Activated CD4-positive, alpha-beta T cell treated with anti-CD3 and anti-CD28 coated beads, Interleukin-2, amount 50 U/mL, for 24 hours (primary cell): ENCODE results near the gene KLHL18.
A peak's percentile ranks its signal among the peaks of the same experiment; 100 is the strongest.
"Not testable (repeated sequence)": the region's sequence is repeated elsewhere in the genome, so short reads cannot be mapped to it uniquely, and the experiment has no call there.

Source experiments
- DNase-seq, 2 donors: peaks; one replicate each; pipeline ENCODE4 v3.0.0-alpha.2; 2020; ENCODE audit warnings: low read depth in 1 of 2, low spot score in 1 of 2

KLHL18 gene

DNA sequence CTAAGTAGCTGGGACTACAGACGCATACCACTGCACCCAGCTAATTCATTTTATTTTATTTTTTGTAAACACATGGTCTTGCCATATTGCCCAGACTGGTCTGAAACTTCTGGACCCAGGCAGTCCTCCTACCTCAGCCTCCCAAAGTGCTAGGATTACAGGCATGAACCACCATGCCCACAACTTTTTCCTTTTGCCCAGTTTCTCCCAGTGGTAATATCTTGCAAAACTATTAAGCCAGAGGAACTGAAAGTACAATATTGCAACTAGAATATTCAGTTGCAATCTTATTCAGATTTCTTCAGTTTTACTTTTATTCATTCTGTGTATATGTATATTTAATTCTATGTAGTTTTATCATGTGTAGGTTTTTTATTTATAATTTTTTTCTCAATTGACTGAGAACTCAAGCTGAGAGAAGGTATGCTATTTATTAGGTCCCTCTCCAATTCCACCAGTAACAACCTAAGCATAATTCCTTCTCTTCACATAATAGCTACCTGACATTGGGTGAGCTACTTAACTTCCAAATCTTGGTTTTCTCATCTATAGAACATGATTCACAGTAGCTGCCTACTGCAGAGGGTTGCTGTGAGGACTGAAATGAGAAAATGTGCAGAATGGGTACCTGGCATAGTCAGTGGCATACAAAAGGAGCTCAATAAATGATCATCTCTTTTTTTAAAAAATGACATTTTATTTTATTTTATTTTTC lies 30.8 kb downstream of the KLHL18 start:
- DNase-seq: no peak

DNA sequence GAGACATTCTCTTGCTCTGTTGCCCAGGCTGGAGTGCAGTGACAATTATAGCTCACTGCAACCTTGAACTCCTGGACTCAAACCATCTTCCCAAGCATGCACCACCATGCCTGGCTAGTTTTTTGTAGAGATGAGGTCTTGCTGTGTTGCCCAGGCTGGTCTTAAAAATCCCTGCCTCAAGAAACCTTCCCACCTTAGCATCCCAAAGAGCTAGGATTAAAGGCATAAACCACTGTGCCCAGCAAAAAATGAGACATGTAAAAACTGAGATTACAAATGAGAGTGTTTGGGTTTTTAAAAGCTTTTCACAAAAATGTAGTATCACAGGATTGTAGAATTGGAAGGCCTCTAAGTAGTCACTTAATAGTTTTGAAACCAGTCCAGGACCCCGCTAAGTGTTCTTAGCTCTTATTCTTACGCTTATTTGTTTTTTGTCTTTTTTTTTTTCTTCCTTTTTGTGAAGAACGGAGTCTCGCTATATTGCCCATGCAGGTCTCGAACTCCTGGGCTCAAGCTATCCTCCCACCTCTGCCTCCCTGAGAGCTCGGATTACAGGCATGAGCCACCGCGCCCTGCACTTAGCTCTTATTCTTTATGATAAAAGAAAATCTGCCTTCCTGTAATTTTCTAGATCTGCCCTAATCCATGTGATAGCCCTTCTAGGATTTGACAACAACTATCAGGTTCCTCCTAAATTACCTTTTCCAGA lies 31.5 kb downstream of the KLHL18 start:
- DNase-seq: no peak

DNA sequence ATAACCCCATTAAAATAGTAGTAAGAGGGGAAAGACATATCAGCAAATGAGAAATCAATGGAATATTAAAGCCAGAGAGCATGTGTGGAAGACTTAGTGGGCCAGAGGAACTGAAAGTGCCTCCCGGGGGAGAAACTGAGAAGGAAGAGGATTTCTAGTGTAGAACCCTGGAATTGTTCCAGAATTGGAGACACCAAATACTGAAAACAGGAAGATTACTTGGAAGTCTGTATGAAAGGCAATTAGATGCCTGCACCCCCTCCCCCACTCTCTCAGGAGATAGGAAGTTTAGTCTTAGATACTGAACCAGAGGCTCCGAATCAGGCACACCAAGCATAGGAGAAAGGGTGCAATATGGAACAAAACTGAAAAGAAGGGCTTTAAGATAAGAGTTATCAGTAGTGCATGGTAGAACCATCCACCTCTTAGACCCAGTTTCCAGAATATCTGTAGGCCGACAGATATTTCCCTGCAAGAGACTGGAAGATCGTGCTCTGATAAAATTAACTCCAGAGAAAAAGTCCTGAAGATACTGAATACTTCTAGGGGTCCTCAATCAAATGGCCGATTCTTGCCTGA lies 32.4 kb downstream of the KLHL18 start:
- DNase-seq: no peak

DNA sequence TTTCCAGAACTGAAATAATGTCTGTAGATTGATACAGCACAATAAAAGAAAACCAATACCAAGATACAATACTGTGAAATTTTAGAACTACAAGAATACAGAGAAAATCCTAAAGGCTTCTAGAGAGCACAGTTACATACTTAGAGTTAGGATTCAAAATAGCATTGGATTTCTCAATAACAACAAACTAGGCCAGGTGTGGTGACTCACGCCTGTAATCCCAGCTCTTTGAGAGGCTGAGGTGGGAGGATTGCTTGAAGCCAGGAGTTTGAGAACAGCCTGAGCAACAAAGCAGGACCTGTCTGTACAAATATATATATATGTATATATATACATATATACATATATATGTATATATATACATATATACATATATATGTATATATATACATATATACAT lies 33.4 kb downstream of the KLHL18 start:
- not testable (repeated sequence) for DNase-seq

DNA sequence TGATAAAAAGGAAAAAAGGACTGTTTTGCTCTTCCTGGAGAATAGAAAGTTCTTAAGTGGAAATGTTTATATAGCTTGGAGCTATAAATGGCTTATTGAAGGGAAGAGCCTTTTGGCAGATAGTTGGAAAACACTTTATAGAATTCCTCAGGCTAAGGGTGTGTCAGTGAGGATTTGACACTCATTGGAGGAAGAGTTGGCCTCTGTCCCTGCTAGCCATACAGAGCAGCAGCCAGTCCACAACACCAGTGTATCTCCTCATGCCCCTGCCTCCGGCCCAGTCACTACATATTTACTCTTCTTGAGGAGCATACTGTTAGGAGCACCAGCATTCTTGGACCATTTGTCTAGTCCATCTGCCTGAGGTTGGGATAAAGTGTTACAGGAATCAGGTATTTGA lies 36.2 kb downstream of the KLHL18 start:
- DNase-seq: no peak

DNA sequence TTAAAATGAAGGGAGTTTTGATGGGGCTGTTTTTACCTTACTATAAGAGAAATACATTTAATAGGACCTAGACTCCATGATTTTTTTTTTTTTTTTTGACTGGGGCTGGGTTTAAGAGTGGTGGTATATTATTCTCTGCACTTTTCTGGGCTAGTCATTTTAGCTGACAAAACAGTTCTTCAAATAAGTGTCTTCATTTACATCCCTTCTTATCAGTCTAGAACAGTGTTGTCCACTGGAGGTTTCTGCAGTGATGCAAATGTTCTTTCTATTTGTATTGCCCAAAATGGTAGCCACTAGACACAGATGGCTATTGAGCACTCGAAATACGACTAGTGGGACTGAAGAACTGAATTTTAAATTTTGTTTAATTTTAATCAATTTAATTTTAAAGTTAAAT lies 37.2 kb downstream of the KLHL18 start:
- no peak for DNase-seq

DNA sequence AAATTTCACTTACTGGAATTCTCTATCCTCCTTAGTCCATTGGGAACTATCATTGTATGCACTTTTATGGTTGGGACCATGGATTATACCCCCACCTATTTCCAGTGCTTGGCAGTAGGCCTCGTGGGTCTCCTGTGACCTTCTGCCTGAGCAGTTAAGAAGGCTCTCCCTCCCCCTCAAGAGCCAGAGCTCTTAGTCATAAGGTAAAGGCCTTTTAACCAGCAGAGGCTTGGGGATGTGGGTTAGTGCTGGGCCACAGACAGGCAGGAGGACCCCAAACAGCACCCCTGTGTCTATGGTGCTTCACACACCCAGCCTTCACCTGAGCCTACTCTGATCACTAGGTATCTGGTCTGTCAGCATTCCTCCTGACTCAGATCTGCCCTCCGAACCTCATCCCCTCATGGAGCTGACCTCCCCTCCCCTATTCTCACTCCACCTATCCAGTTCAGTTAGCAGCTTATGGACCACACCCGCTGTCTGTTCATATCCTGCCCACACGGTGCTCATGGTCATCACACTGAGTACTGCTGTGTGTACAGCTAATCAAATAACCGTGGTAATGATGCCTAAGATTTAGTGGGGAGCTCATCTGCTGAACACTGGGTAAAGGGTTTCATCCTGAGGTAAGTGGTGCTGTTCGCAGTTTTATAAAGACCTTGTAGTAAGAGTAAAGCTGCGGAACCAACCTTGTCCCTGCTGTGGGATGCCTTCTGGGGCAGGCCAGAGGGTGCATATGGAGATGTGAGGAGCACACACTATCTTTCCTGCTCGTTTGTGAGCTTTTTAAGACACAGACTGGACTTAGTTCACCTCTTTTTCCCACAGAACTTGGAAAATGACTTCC lies 40.9 kb downstream of the KLHL18 start:
- DNase-seq: no peak

DNA sequence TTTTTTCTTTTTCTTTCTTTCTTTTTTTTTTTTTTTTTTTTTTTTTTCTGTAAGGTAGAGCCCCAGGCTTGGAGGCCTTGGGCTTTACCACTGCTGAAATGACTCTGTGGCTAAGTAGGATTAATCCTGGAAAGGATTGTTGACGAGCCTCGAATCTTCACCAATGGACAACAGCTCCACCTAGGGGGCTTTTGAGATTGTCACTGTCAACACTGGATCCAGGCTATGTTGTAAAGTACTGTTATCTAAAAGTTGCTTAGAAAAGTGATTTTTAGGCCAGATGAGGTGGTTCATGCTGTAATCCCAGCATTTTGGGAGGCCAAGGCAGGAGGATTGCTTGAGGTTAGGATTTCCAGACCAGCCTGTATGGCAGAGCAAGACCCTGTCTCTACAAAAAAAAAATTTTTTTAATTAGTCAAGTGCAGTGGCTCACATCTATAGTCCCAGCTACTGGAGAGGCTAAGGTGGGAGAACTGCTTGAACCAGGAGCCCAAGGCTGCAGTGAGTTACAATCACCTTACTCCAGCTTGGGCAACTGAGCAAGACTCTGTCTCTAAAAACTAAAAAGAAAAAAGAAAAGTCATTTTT lies 41.6 kb downstream of the KLHL18 start:
- DNase-seq: peak in 1 of 2 donors; percentile 25

DNA sequence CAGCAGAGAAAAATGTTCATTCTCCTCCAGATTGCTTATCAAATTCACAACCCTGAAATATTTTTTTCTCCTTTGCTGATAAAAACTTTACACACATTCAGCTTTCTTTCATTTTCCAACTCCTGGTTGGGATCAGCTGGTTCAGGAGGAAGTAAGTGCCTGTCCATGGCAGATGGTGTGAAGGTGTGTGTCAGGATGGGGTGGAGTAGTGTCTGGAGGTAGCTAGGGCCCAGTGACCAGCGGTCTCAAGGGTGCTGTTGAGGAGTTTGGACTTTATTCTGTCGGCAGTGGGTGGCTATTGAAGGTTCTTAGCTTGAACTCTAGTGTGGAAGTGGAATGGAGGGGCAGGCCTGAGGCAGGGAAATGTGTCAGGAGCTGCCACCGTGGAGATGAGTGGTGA lies 51.2 kb downstream of the KLHL18 start:
- no peak for DNase-seq

DNA sequence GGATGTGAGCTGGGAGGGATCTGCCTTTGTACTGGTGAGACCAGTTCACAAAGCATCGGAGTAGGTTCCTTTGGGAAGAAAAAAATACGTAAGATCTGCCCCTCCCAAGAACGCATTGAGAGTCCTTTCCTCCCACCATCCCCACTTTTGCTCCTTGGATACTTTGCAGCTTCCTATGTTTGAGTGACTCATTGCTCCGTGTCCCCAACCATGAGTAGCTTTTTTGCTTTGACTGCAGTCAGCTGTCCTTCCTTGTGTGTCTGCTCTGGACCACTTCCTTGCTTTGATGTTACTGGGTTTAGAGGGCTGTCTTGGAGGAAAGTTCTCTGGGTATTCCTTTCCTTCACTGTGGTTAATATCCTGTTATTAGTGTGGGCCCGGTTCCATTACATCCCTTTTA lies 54.9 kb downstream of the KLHL18 start:
- DNase-seq: no peak

DNA sequence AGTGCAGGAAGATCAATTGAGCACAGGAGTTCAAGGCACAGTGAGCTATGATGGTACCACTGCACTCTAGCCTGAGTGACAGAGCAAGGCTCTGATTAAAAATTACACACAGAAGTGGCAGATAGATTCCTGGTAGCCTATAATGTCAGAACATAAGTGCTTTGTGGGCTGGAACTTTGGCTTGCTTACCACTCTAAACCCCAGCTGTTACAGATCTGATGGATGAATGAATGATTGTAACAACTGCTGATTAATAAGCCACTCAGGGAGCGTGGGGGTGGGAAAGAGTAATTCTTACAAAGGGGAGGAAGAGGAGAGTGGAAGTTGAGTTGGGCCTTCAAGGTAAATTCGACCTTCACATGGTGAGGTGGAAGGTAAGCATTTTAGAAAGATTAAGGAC lies 57.2 kb downstream of the KLHL18 start:
- DNase-seq: no peak

DNA sequence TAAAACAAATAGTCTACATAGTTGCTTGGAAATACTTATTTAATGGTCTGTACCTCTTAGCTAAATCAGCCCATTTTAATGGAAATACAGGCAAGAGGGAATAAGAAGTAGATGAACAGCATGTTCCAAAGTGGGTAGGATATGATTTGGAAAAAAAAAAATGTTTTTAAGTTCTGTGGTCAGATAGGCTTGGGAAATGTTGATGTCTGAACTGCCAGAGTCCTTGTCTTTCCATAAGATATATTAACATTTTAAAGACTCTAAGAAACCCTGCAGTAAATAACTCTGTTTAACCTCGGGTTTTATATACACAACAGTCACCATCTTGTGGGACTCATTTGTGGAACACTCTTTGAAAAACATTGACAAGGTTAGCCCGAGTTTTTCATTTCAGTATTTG lies 58.1 kb downstream of the KLHL18 start:
- DNase-seq: no peak

DNA sequence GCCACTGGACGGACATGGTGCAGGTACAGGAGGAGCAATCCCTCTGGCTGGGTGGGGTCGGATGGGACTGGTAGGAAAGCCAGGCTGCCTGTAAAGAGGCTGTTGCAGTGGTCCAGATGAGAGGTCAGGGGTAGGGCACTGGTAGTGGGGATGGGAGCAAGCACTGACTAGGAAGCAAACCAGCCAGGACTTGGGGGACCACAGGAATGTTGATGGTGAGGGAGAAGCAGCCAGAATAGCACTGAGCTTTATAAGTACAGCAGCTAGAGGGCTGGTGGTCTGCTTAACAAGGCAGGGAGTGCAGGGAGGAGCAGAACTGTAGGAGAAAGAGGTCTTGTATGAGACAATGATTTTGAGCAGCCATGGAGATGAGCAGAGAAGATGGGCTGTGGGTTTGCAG lies 59.4 kb downstream of the KLHL18 start:
- DNase-seq: no peak

DNA sequence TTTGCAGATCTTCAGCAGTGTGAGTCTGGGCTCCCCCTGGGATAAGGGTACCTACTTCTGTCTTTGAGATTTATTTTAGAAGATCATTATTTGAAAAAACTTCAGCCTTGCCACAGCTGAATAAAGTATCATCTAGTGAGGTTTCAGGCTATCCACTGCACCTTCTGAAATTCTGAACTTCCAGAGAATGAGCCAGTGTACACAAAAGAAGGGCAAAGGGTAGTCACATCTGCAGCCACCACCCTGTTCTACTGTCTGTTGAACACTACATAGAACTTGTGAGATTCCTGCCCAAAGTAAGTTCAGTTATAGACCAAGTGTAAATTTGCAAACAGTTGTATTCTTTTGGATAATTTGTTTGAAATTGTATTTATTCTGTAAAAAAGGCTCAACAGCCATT lies 60.1 kb downstream of the KLHL18 start:
- DNase-seq: no peak

DNA sequence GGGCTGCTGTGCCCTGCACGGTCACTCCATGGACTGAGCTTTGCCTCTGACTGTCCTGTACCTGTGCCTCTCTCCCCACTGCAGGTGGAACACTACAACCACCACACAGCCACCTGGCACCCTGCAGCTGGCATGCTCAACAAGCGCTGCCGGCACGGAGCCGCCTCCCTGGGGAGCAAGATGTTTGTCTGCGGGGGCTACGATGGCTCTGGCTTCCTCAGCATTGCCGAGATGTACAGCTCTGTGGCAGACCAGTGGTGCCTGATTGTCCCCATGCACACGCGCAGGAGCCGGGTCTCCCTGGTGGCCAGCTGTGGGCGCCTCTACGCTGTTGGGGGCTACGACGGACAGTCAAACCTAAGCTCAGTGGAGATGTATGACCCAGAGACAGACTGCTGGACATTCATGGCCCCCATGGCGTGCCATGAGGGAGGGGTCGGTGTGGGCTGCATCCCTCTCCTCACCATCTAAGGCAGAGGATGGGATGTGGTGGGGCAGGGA lies 60.8 kb downstream of the KLHL18 start:
- DNase-seq: no peak

DNA sequence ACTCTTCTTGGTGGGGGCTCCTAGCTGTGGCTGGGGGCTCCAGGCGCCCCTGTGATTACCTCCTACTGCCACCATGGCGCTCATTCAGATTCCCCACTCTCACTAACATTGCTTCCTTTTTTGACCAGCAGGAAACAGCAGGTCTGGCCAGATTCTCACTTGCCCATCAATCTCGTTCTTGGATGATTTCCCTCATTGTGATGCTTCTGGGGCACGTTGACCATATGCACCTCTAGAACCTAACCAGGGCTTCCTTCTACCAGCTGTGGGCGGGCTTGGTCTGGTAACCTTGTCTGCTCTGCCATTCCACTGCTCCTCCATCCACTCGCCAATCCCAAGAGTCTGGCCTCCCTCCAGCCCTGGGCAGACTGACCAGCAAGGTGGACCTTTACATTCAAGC lies 62.2 kb downstream of the KLHL18 start:
- no peak for DNase-seq

DNA sequence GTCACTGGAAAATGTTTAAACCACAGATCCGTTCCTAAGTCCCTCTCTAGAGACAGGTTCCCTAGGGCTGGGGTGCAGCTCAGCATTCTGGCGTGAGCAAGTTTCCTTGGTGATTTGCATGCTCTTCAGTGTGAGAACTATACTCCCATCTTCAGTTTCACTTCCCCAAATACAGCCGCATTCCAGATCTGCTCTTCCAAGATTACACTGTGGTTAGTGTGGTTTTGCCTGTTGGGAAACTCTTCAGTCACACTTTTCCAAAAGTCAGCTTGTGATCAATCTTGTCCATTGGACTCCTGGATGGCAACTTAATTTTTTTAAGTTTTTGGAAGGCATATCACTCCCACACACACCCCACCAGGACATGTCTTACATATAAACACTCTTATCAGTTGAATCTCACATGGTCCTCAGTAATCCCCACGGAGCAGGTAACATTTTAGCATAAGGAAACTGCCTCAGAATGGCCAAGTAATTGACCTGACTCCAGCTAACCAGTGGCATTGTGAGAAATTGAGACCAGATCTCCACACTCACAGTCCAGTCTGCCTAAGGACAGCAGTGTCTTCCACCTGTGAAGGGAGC lies 64.6 kb downstream of the KLHL18 start:
- no peak for DNase-seq

DNA sequence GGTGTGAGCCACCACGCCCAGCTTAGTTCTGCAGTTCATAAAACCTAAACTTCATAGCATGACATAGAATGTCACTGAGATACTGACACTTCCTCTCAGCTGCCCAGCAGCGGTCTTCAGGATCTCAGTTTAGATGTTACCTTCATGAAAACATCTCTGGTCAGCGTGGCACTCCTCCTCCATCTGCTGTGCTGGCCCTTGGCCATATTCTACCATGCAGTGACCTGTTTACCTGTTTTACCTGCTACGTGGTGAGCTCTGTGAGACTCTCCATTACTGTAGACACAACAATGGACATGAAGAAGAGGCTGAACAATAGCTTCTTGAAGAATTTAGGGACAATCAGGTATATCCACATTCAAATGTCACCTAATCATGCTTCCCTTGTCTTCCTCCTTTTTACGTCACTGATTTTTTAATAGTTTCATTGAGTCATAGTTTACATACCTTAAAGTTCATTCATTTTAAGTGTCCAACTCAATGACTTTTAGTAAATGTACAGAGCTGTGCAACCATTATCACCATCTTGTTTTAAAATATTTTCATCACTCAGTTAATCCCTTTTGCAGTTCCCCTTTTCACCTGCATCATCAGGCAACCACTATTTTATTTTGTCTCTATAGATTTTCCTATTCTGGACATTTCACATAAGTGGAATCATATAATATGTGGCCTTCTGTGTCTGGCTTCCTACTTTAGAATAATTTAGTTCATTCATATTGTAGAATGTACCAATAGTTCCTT lies 65.8 kb downstream of the KLHL18 start:
- no peak for DNase-seq

DNA sequence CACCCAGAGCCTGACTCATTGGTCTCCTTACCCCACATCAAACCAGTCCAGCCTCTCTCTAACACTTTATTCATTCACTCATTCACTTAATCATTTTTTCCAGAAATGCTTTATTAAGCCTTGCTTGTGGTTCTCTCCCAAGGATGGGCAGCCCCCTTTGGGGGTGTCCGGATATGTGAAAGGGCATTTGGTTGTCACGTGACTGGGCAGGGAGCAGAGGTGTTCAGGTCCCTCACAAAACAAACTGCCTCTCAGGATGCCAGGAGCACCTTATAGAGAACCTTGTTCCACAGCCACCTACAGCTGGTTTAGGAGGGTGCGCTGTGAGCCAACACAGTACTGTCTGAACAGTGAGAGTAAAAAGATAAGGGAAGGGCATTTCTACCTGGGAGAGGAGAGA lies 72.3 kb downstream of the KLHL18 start:
- no peak for DNase-seq

DNA sequence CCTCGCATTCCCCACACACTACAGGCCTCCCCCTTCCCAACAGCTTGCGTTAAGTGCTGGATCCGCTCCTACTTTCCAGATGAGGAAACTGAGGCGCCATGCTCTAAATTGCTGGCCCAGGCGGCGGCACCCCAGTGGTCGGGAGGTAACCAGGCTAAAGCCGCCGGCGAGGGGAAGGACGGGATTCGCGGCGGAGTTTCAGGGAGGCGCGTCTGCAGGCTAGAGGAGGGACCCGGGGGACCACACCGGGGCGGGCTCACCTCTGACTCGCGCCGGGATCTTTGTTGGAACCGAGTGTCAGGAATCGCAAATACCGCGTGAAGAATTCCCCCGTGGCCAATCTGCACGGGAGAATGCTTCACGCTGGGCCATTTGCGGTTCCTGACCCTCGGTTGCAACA lies 73.5 kb downstream of the KLHL18 start:
- no peak for DNase-seq
